ENCODE measurements around the gene ZNF487. TPM values are rescaled to one million over a fixed set of nuclear protein-coding genes. Genes with fewer than 3 reads are reported as not detected.
"Not testable (repeated sequence)": the region's sequence is repeated elsewhere in the genome, so short reads cannot be mapped to it uniquely, and the experiment has no call there.

Gene ZNF487
- total RNA-seq, 1 experiment from 2014 or later: 4.0 TPM

DNA sequence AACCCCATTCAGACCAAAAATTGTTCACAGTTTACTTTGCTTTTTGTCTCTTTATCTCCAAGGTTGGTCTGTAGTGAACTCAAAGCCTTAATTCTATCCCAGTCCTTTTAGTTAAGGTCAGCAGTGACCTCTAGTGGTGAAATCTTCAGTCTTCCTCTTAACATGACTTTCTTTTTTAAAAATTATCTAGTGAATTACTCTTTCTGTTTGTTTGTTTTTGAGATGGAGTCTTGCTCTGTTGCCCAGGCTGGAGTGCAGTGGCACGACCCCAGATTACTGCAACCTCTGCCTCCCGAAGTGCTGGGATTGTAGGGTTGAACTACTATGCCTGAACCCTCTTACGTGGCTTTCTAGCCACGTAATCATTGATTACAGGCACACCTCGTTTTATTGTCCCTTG, 25.0 kb downstream of the ZNF487 start:
- H3K9me2 ChIP-seq (ENCODE audit: insufficient read depth): no peaks in the 10 kb centered on the region
- no peak overlapping the region for H3K27ac ChIP-seq (ENCODE audit: low read depth, low read length)
- no peaks in the 10 kb centered on the region for H3K27me3 ChIP-seq (ENCODE audit: insufficient read depth, low read length)
- no peaks in the 10 kb centered on the region for H4K20me1 ChIP-seq (ENCODE audit: insufficient read depth)
- no peaks in the 10 kb centered on the region for H3K36me3 ChIP-seq (ENCODE audit: control insufficient read depth in 1 of 2, insufficient read depth in 2 of 2, low read length in 2 of 2)
- RAD21 ChIA-PET (ENCODE audit: low non-redundant PET in 1 of 2, low total read pairs in 2 of 2, uncharacterized antibody in 2 of 2, unreplicated experiment in 2 of 2): no interaction called here
- DNase-seq (ENCODE audit: low read depth, low spot score) (peak; percentile 80), ATAC-seq (peak; percentile 85)
- H3K79me2 ChIP-seq (ENCODE audit: insufficient read depth, low read length): no peaks in the 10 kb centered on the region
- H3K9ac ChIP-seq (ENCODE audit: low read length): no peak overlapping the region
- no peaks in the 10 kb centered on the region for H3K9me3 ChIP-seq (ENCODE audit: control insufficient read depth in 1 of 2, insufficient read depth in 1 of 2, low read depth in 1 of 2, low read length in 2 of 2)
- peak overlapping the region; percentile 45; the same call in 1 of the 2 replicates for H3K4me2 ChIP-seq (ENCODE audit: low read length)
- H2AFZ ChIP-seq (ENCODE audit: low read depth, low read length, poor library complexity, severe bottlenecking): no peak overlapping the region
- CTCF ChIA-PET: no interaction called here
- intact Hi-C loops (cut with micrococcal nuclease): loop anchor here (1.0 to 5.0 kb wide), 4 partner anchors 197 to 357 kb away; no protein-coding TSS in a partner anchor
- no peak for TF ChIP-seq CBX3 (IDR thresholded peaks at IDR 0.05; ENCODE audit: low read depth)
- TF ChIP-seq, protein P1, sequence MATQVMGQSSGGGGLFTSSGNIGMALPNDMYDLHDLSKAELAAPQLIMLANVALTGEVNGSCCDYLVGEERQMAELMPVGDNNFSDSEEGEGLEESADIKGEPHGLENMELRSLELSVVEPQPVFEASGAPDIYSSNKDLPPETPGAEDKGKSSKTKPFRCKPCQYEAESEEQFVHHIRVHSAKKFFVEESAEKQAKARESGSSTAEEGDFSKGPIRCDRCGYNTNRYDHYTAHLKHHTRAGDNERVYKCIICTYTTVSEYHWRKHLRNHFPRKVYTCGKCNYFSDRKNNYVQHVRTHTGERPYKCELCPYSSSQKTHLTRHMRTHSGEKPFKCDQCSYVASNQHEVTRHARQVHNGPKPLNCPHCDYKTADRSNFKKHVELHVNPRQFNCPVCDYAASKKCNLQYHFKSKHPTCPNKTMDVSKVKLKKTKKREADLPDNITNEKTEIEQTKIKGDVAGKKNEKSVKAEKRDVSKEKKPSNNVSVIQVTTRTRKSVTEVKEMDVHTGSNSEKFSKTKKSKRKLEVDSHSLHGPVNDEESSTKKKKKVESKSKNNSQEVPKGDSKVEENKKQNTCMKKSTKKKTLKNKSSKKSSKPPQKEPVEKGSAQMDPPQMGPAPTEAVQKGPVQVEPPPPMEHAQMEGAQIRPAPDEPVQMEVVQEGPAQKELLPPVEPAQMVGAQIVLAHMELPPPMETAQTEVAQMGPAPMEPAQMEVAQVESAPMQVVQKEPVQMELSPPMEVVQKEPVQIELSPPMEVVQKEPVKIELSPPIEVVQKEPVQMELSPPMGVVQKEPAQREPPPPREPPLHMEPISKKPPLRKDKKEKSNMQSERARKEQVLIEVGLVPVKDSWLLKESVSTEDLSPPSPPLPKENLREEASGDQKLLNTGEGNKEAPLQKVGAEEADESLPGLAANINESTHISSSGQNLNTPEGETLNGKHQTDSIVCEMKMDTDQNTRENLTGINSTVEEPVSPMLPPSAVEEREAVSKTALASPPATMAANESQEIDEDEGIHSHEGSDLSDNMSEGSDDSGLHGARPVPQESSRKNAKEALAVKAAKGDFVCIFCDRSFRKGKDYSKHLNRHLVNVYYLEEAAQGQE (IDR thresholded peaks at IDR 0.05; ENCODE audit: low read depth): no peak
- TF ChIP-seq, protein P2, sequence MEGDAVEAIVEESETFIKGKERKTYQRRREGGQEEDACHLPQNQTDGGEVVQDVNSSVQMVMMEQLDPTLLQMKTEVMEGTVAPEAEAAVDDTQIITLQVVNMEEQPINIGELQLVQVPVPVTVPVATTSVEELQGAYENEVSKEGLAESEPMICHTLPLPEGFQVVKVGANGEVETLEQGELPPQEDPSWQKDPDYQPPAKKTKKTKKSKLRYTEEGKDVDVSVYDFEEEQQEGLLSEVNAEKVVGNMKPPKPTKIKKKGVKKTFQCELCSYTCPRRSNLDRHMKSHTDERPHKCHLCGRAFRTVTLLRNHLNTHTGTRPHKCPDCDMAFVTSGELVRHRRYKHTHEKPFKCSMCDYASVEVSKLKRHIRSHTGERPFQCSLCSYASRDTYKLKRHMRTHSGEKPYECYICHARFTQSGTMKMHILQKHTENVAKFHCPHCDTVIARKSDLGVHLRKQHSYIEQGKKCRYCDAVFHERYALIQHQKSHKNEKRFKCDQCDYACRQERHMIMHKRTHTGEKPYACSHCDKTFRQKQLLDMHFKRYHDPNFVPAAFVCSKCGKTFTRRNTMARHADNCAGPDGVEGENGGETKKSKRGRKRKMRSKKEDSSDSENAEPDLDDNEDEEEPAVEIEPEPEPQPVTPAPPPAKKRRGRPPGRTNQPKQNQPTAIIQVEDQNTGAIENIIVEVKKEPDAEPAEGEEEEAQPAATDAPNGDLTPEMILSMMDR (IDR thresholded peaks at IDR 0.05 in 2 of 3, conservative IDR thresholded peaks at IDR 0.05 in 1 of 3; ENCODE audit: borderline replicate concordance in 1 of 3, insufficient read depth in 1 of 3, low read depth in 2 of 3, low read length in 2 of 3): peak; percentile 62 to 78 (median 76)
- TF ChIP-seq, protein P3, sequence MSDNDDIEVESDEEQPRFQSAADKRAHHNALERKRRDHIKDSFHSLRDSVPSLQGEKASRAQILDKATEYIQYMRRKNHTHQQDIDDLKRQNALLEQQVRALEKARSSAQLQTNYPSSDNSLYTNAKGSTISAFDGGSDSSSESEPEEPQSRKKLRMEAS (IDR thresholded peaks at IDR 0.05): no peak
- TF ChIP-seq ZFX (IDR thresholded peaks at IDR 0.05): no peak
- peak; percentile 84 for TF ChIP-seq RAD21 (IDR thresholded peaks at IDR 0.05; ENCODE audit: low read depth)
- BruUV-seq (replicated peaks): no TSS peak
- H3K4me1 ChIP-seq (ENCODE audit: control insufficient read depth in 1 of 2, insufficient read depth in 2 of 2, low read length in 2 of 2): no peaks in the 10 kb centered on the region; a peak in 1 of 4 replicates
- H3K4me3 ChIP-seq (replicated peaks in 1 of 2; ENCODE audit: low read depth in 1 of 2, low read length in 2 of 2): no peak overlapping the region
- POLR2A ChIA-PET: no interaction called here

DNA sequence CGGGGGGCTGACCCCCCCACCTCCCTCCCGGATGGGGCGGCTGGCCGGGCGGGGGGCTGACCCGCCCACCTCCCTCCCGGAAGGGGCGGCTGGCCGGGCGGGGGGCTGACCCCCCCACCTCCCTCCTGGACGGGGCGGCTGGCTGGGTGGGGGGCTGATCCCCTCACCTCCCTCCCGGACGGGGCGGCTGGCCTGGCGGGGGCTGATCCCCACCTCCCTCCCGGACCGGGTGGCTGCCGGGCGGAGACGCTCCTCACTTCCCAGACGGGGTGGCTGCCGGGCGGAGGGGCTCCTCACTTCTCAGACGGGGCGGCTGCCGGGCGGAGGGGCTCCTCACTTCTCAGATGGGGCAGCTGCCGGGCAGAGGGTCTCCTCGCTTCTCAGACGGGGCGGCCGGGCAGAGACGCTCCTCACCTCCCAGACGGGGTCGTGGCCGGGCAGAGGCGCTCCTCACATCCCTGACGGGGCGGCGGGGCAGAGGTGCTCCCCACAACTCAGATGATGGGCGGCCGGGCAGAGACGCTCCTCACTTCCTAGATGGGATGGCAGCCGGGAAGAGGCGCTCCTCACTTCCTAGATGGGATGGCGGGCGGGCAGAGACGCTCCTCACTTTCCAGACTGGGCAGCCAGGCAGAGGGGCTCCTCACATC, 28.3 kb downstream of the ZNF487 start:
- H3K4me3 ChIP-seq (replicated peaks in 1 of 2; ENCODE audit: low read depth in 1 of 2, low read length in 2 of 2); H3K4me1 ChIP-seq (ENCODE audit: control insufficient read depth in 1 of 2, insufficient read depth in 2 of 2, low read length in 2 of 2); intact Hi-C loops (cut with micrococcal nuclease); H3K36me3 ChIP-seq (ENCODE audit: control insufficient read depth in 1 of 2, insufficient read depth in 2 of 2, low read length in 2 of 2); POLR2A ChIA-PET; BruUV-seq (replicated peaks); H3K27me3 ChIP-seq (ENCODE audit: insufficient read depth, low read length); DNase-seq (ENCODE audit: low read depth, low spot score); H3K9me2 ChIP-seq (ENCODE audit: insufficient read depth); H4K20me1 ChIP-seq (ENCODE audit: insufficient read depth); ATAC-seq; H3K9me3 ChIP-seq (ENCODE audit: control insufficient read depth in 1 of 2, insufficient read depth in 1 of 2, low read depth in 1 of 2, low read length in 2 of 2); H2AFZ ChIP-seq (ENCODE audit: low read depth, low read length, poor library complexity, severe bottlenecking); H3K79me2 ChIP-seq (ENCODE audit: insufficient read depth, low read length); RAD21 ChIA-PET (ENCODE audit: low non-redundant PET in 1 of 2, low total read pairs in 2 of 2, uncharacterized antibody in 2 of 2, unreplicated experiment in 2 of 2); H3K4me2 ChIP-seq (ENCODE audit: low read length); CTCF ChIA-PET; H3K27ac ChIP-seq (ENCODE audit: low read depth, low read length); H3K9ac ChIP-seq (ENCODE audit: low read length): not testable (repeated sequence)

DNA sequence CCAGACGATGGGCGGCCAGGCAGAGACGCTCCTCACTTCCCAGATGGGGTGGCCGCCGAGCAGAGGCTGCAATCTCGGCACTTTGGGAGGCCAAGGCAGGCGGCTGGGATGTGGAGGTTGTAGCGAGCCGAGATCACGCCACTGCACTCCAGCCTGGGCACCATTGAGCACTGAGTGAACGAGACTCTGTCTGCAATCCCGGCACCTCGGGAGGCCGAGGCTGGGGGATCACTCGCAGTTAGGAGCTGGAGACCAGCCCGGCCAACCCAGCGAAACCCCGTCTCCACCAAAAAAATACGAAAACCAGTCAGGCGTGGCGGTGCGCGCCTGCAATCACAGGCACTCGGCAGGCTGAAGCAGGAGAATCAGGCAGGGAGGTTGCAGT, 28.8 kb downstream of the ZNF487 start:
- intact Hi-C loops (cut with micrococcal nuclease); H3K36me3 ChIP-seq (ENCODE audit: control insufficient read depth in 1 of 2, insufficient read depth in 2 of 2, low read length in 2 of 2); H3K27ac ChIP-seq (ENCODE audit: low read depth, low read length); H4K20me1 ChIP-seq (ENCODE audit: insufficient read depth); ATAC-seq; H3K9me2 ChIP-seq (ENCODE audit: insufficient read depth); H3K27me3 ChIP-seq (ENCODE audit: insufficient read depth, low read length); H3K9ac ChIP-seq (ENCODE audit: low read length); BruUV-seq (replicated peaks); H3K4me3 ChIP-seq (replicated peaks in 1 of 2; ENCODE audit: low read depth in 1 of 2, low read length in 2 of 2); H3K79me2 ChIP-seq (ENCODE audit: insufficient read depth, low read length); DNase-seq (ENCODE audit: low read depth, low spot score); POLR2A ChIA-PET; H3K4me1 ChIP-seq (ENCODE audit: control insufficient read depth in 1 of 2, insufficient read depth in 2 of 2, low read length in 2 of 2); H2AFZ ChIP-seq (ENCODE audit: low read depth, low read length, poor library complexity, severe bottlenecking); CTCF ChIA-PET; RAD21 ChIA-PET (ENCODE audit: low non-redundant PET in 1 of 2, low total read pairs in 2 of 2, uncharacterized antibody in 2 of 2, unreplicated experiment in 2 of 2); H3K4me2 ChIP-seq (ENCODE audit: low read length); H3K9me3 ChIP-seq (ENCODE audit: control insufficient read depth in 1 of 2, insufficient read depth in 1 of 2, low read depth in 1 of 2, low read length in 2 of 2): not testable (repeated sequence)

Data from HCT116 (cell line).